Heart right ventricle (tissue), 16 donors: ENCODE data around the gene G6PC1. TPM values are rescaled to one million over a fixed set of nuclear protein-coding genes. Genes with fewer than 3 reads are reported as not detected.
"Not testable (repeated sequence)": the region's sequence is repeated elsewhere in the genome, so short reads cannot be mapped to it uniquely, and the experiment has no call there.

ENCODE experiments used
- ATAC-seq, 8 donors: fragments of 200-7000 bp; cut with Tn5 transposase; one replicate each; pipeline ENCODE4 v1.9.1; 2020; ENCODE audit warnings: mild to moderate bottlenecking in 8 of 8, moderate library complexity in 8 of 8, moderate number of reproducible peaks in 1 of 8
- DNase-seq, 2 donors: peaks; one replicate each; pipeline ENCODE4 v3.0.0-alpha.2; 2020
- H3K27ac ChIP-seq, 10 donors: fragments of 200-600 bp; sonication (generic) in 2 of 10; one replicate each; pipeline versions ENCODE4 v1.5.0 to v1.8.0; 2020 to 2022; ENCODE audit warnings: mild to moderate bottlenecking in 3 of 10
- H3K27me3 ChIP-seq, 7 donors: fragments of 200-600 bp; one replicate each; pipeline ENCODE4 v1.8.0; 2021 to 2022; ENCODE audit warnings: mild to moderate bottlenecking in 2 of 7
- H3K36me3 ChIP-seq, 9 donors: fragments of 200-600 bp; sonication (generic) in 1 of 9; one replicate each; pipeline versions ENCODE4 v1.5.0 to v1.8.0; 2020 to 2022; ENCODE audit warnings: mild to moderate bottlenecking in 2 of 9
- H3K4me1 ChIP-seq, 9 donors: fragments of 200-600 bp; sonication (generic) in 1 of 9; one replicate each; pipeline versions ENCODE4 v1.5.0 to v1.8.0; 2020 to 2022; ENCODE audit warnings: mild to moderate bottlenecking in 4 of 9
- H3K4me3 ChIP-seq, 10 donors: fragments of 200-600 bp; sonication (generic) in 2 of 10; one replicate each; pipeline versions ENCODE4 v1.5.0 to v1.8.0; 2020 to 2022; ENCODE audit warnings: mild to moderate bottlenecking in 7 of 10, moderate library complexity in 2 of 10
- H3K9me3 ChIP-seq, 11 donors: fragments of 200-600 bp in 10 of 11; sonication (generic) in 2 of 11; one replicate each; pipeline versions ENCODE4 v1.5.0 to v1.8.0; 2013 to 2022; ENCODE audit warnings: mild to moderate bottlenecking in 2 of 11, control low read depth in 1 of 11, moderate library complexity in 1 of 11
- CTCF ChIP-seq, 9 donors: fragments of 200-600 bp; sonication (generic) in 2 of 9; IDR thresholded peaks; one replicate each; pipeline versions ENCODE4 v1.5.0 to v1.8.0; 2021 to 2022; ENCODE audit warnings: antibody characterized with exemption in 9 of 9, mild to moderate bottlenecking in 5 of 9, moderate library complexity in 1 of 9
- WGBS, 2 donors: extraction: QIAGEN DNeasy Blood & Tissue Kit; methylation state at CpG; one replicate each; pipeline ENCODE4 v1.1.7; 2013; ENCODE audit warnings: inconsistent platforms in 1 of 2; 5-methylcytosine and 5-hydroxymethylcytosine counted together
- intact Hi-C, 10 donors: fragments of 100-400 bp; cut with DNase I; formaldehyde crosslinking; loops; one replicate each; pipeline versions ENCODE4 v1.11.1 to v1.14.2; 2022
- polyA plus RNA-seq, 2 donors: library from polyadenylated mRNA; stranded (reverse); fragments of 200-250 nt; gene quantifications; one replicate each; pipeline ENCODE4 v1.2.3, GENCODE V29; 2013
- total RNA-seq, 10 donors: library from RNA; stranded (reverse); fragmentation: NEBNext Ultra II Directional in 3 of 10; extraction: Animal tissue kit (Norgen Biotek cat#: 25700) in 3 of 10; gene quantifications; one replicate each; pipeline versions ENCODE4 v1.2.1 to v1.2.4, GENCODE V29; 2021 to 2023
- donor health status: Arrhythmogenic right ventricular cardiomyopathy.
- donor health status: ischemic (EF 13 %, LVEDD 7.1; RV severe dilation, severe dysfunction).
- donor health status: healthy with polysubstance abuse.
- donor health status: DM: no; HTN: yes; CAD: no.
- donor health status: DM: no; HTN: no; CAD: no.
- donor health status: ischemic (EF 25% LVEDD 6.9; RV normal size, moderate dysfunction).
- donor health status: ischemic (EF 25% LVEDD 5.7; RV mildly dilated, moderate dysfunction).
- donor health status: healthy.
- donor health status: DM: yes; HTN: yes; CAD: no.
- donor health status: Ischemic cardiomyopathy.
- donor health status: ischemic (EF 35%, LVEDD 5.7; RV mildly dilated, moderate dysfunction).
- donor health status: nonischemic (EF 11% LVEDD 7.7; RV severe dilation, severe dysfunction).
- donor health status: DM: yes; HTN: yes; CAD: no.
- donor health status: PGD.
- donor health status: ischemic (EF 29% LVEDD 5.4; RV normal size, mild dysfunction).
- donor health status: nonischemic (EF 23%, LVEDD 6.1; RV moderate dilation, normal function).

G6PC1 gene
- total and polyA plus RNA-seq, 12 donors = not detected

- intact Hi-C loops = loop anchor here in 1 of 10 donors (10.0 kb wide), 1 partner anchor 52 kb away; no protein-coding TSS in a partner anchor
- no peak for ATAC-seq
- Histone ChIP-seq H3K27ac (no peak overlapping the region), H3K36me3 (no peaks in the 10 kb centered on the region), H3K4me1 (peaks cover 0 to 34% (median 8%) of the 10 kb centered on the region in 9 donors), H3K9me3 (peaks cover 0 to 3% (median 0%) of the 10 kb centered on the region in 11 donors), H3K27me3 (peaks cover 0 to 3% (median 0%) of the 10 kb centered on the region in 7 donors), H3K4me3 (no peak overlapping the region)
- DNase-seq = no peak
- 69 to 72% methylated on average over 8 of the region's 8 CpGs for WGBS, 2 donors
- no peak for TF ChIP-seq CTCF (IDR thresholded peaks at IDR 0.05)
Observed at GRCh38 chr17:42917236-42917603, 16.6 kb downstream of the G6PC1 start.

- Histone ChIP-seq H3K27me3 (no peaks in the 10 kb centered on the region), H3K36me3 (no peaks in the 10 kb centered on the region), H3K4me1 (peaks cover 0 to 49% (median 16%) of the 10 kb centered on the region in 9 donors), H3K4me3 (no peak overlapping the region), H3K27ac (peak overlapping the region in 1 of 10 donors; percentile 67), H3K9me3 (peaks cover 0 to 3% (median 0%) of the 10 kb centered on the region in 11 donors)
- intact Hi-C loops = loop anchor here in 1 of 10 donors (10.0 kb wide), 1 partner anchor 54 kb away; no protein-coding TSS in a partner anchor
- no peak for ATAC-seq
- no peak for TF ChIP-seq CTCF (IDR thresholded peaks at IDR 0.05)
- 74 to 80% methylated on average over 3 of the region's 3 CpGs for WGBS, 2 donors
- DNase-seq = no peak
Observed at GRCh38 chr17:42918902-42919521, 18.4 kb downstream of the G6PC1 start.

GRCh38 chr17:42919522-42920077 lies 19.0 kb downstream of the G6PC1 start:
- H3K27me3 ChIP-seq, H3K9me3 ChIP-seq, ATAC-seq, H3K36me3 ChIP-seq, H3K4me3 ChIP-seq, DNase-seq: not testable (repeated sequence)
- Histone ChIP-seq H3K27ac (peak overlapping the region in 4 of 10 donors; percentile 40 to 76 (median 68)), H3K4me1 (peaks cover 0 to 50% (median 16%) of the 10 kb centered on the region in 9 donors)
- WGBS, 2 donors = 87 to 90% methylated on average over 10 of the region's 10 CpGs
- intact Hi-C loops = loop anchor here in 2 of 10 donors (10.0 kb wide), 2 partner anchors 55 to 195 kb away; no protein-coding TSS in a partner anchor

GRCh38 chr17:42920106-42920900 lies 19.7 kb downstream of the G6PC1 start:
- Histone ChIP-seq H3K4me1 (peaks cover 0 to 57% (median 22%) of the 10 kb centered on the region in 9 donors), H3K4me3 (no peak overlapping the region), H3K9me3 (peaks cover 0 to 3% (median 0%) of the 10 kb centered on the region in 11 donors), H3K27me3 (no peaks in the 10 kb centered on the region), H3K27ac (peak overlapping the region in 5 of 10 donors; percentile 21 to 76 (median 67)), H3K36me3 (no peaks in the 10 kb centered on the region)
- TF ChIP-seq CTCF (IDR thresholded peaks at IDR 0.05) = no peak
- DNase-seq = no peak
- WGBS, 2 donors = 70 to 80% methylated on average over 10 of the region's 10 CpGs
- intact Hi-C loops = loop anchor here in 1 of 10 donors (10.0 kb wide), 1 partner anchor 196 kb away; no protein-coding TSS in a partner anchor
- no peak for ATAC-seq
